GM12878 (cell line): ENCODE measurements around the gene RGS11. TPM values are rescaled to one million over a fixed set of nuclear protein-coding genes. Genes with fewer than 3 reads are reported as not detected.

Experiments used
- BRCA1 ChIP-seq: IDR thresholded peaks from 2 replicates; pipeline ENCODE4 v1.6.1; 2011; ENCODE audit warnings: low read depth, low read length, improper control_type of control experiment
- HDAC2 ChIP-seq: fragments of 200-600 bp; sonication (generic); IDR thresholded peaks from 2 replicates; pipeline ENCODE4 v1.6.1; 2017
- IKZF1 ChIP-seq: fragments of 450-650 bp; conservative IDR thresholded peaks from 2 replicates; pipeline ENCODE4 v1.6.1; 2017; ENCODE audit warnings: antibody characterized with exemption, mild to moderate bottlenecking
- KAT2A ChIP-seq: conservative IDR thresholded peaks from 2 replicates; pipeline ENCODE4 v1.6.1; 2011; ENCODE audit warnings: low read depth, low read length; ENCODE audit not compliant: control insufficient read depth
- MXI1 ChIP-seq: fragments of 150-350 bp; IDR thresholded peaks from 2 replicates; pipeline ENCODE4 v1.6.1; 2011; ENCODE audit warnings: low read depth, mild to moderate bottlenecking, inconsistent platforms, low read length, improper control_type of control experiment
- NR2F1 ChIP-seq: fragments of 450-650 bp; conservative IDR thresholded peaks from 2 replicates; pipeline ENCODE4 v1.6.1; 2017; ENCODE audit warnings: mild to moderate bottlenecking
- NRF1 ChIP-seq: conservative IDR thresholded peaks from 2 replicates; pipeline ENCODE4 v1.6.1; 2011; ENCODE audit warnings: mild to moderate bottlenecking, low read depth, low read length, improper control_type of control experiment
- PAX5 ChIP-seq: IDR thresholded peaks from 2 replicates; pipeline ENCODE4 v1.6.1; 2011; ENCODE audit warnings: low read depth, low read length, borderline replicate concordance
- SREBF1 ChIP-seq: IDR thresholded peaks from 2 replicates; pipeline ENCODE4 v1.6.1; 2012; ENCODE audit warnings: mild to moderate bottlenecking, low read length
- polyA plus RNA-seq, 11 experiments: library from polyadenylated mRNA; depleted of rRNA in 4 of 11; unstranded in 6 of 11; stranded (reverse) in 5 of 11; fragments of >200 nt; fragmentation: Nextera tagmentation in 4 of 11; fragmentation: Illumina TruSeq in 1 of 11; extraction: Ambion mirVana in 4 of 11; extraction: Trizol in 1 of 11; gene quantifications; 1 replicate in 1 of 11; 2 replicates in 10 of 11; pipeline versions ENCODE4 v1.2.1 to v1.2.3, GENCODE V29; 2011 to 2016; ENCODE audit warnings: inconsistent platforms in 2 of 11, missing spikeins in 2 of 11, low read depth in 1 of 11
- total RNA-seq, 4 experiments: library from RNA; depleted of rRNA in 3 of 4; stranded (reverse); fragments of >200 nt in 3 of 4; fragmentation: Illumina TruSeq in 1 of 4; extraction: Trizol in 1 of 4; gene quantifications; 2 replicates each; pipeline versions ENCODE4 v1.2.1 to v1.2.3, GENCODE V29; 2013 to 2021
- TF ChIP-seq, protein P1 (sequence below): fragments of 450-650 bp; IDR thresholded peaks from 2 replicates; pipeline ENCODE4 v1.6.1; 2017; ENCODE audit warnings: low read depth, mild to moderate bottlenecking, moderate library complexity

RGS11 gene
- total and polyA plus RNA-seq, 10 of the 15 experiments (the other 5 are each of a cell fraction or from before 2014, with no cell fraction given) = 0.04 TPM; not detected in 9

DNA sequence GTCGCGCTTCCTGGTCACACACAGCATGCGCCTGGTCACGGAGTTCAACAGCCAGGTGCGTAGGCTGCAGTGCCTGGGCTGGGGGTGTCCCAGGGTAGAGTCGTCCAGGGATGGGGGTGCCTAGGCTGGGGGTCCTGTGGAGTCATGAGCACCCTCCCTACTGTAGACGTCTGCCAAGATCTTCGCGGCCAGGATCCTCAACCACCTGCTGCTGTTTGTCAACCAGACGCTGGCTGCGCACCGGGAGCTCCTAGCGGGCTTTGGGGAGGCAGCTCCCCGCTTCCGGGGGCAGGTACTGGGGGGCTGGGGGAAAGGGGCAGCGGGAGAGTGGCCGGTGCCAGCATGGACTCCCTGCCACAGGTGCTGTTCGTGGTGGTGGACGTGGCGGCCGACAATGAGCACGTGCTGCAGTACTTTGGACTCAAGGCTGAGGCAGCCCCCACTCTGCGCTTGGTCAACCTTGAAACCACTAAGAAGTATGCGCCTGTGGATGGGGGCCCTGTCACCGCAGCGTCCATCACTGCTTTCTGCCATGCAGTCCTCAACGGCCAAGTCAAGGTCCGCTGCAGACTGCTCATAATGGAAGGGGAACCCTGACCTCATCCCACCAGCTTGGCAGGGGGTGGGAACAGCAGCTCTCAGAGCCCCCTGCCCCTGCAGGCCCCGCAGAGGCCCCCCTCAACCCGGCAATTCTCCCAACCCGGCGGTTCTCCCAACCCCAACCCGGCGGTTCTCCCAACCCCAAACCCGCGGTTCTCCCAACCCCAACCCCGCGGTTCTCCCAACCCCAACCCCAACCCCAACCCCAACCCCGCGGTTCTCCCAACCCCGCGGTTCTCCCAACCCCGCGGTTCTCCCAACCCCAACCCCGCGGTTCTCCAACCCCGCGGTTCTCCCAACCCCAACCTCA, 9.7 kb upstream of the RGS11 start (continued):
- TF ChIP-seq IKZF1 (0 out of 2 replicates have a peak, but pooled peaks have one; percentile 29), BRCA1 (no peak), NR2F1 (peak; percentile 56), PAX5 (peak; percentile 5; the same call in 1 of the 2 replicates), MXI1 (no peak), NRF1 (no peak), HDAC2 (no peak), KAT2A (no peak), SREBF1 (no peak)
- TF ChIP-seq, protein P1, sequence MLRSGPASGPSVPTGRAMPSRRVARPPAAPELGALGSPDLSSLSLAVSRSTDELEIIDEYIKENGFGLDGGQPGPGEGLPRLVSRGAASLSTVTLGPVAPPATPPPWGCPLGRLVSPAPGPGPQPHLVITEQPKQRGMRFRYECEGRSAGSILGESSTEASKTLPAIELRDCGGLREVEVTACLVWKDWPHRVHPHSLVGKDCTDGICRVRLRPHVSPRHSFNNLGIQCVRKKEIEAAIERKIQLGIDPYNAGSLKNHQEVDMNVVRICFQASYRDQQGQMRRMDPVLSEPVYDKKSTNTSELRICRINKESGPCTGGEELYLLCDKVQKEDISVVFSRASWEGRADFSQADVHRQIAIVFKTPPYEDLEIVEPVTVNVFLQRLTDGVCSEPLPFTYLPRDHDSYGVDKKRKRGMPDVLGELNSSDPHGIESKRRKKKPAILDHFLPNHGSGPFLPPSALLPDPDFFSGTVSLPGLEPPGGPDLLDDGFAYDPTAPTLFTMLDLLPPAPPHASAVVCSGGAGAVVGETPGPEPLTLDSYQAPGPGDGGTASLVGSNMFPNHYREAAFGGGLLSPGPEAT = no peak
